Activated CD4-positive, CD25-positive, alpha-beta regulatory T cell treated with anti-CD3 and anti-CD28 coated beads, Interleukin-2, amount 50 U/mL, for 72 hours (primary cell): ENCODE results near the gene ZDHHC21.

ENCODE experiments used
- DNase-seq: peaks from one replicate; pipeline ENCODE4 v3.0.0; 2021

Gene ZDHHC21

DNA sequence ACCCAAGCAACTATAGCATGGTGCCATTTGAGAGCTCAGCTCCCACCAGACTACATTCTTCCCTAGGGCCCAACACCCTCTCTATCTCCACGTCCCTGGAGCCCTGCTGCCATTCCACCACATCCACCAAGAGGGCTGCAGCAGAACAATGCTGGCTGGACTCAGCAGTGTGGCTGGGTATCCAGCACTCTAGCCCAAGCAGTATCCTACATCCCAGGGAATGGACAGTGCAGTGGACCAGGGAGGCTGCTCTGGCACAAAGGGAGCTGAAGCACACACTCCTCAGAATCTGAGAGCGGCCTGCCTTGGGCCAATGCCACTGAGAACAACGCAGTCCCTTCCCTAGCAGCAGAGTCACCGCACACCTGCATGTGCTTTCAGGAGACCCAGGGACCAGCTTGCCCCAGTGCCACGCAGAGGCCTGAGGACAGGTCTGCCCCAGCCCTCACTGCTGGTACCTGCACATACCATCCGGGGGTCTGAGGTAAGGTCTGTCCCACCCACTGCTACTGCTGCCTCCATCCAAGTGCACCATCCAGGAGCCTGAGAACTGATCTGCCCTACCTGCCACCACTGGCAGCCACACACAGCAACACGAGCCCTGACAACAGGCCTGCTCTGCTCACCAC is 95.9 kb downstream of the ZDHHC21 start:
- DNase-seq: no peak

DNA sequence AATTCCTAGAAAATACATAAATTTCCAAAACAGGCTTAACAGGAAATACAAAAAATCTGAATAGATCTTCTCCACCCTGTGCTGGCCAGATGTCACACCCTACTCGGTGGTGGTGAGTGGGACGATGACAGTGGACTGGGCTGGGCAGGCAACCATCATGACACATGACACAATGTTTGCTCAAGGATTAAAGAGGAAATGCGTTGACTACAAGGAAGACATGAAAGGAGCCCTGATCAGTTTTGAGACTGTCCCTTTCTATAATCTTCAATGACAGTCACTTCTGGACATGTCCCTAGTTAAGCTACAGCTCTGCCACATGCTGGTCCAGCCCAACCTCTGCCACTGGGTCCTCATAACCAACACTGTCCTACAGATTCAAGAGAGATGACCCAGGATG is 99.8 kb downstream of the ZDHHC21 start:
- no peak for DNase-seq

DNA sequence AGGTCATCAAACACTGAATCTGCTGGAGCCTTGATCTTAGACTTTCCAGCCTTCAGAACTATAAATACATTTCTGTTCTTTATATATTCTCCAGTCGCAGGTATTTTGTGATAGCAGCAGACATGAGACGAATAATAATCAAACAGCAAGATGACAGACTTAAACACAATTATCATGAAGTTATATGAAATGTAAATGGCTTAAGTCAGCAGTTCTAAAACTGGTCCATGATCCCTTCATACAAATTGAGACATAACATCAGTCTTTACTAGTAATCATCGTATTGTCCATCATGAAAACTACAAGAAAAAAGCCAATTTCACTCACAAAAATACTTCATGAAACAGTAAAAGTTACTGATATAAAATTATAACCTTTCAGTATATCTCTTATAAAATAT is 101.8 kb downstream of the ZDHHC21 start:
- no peak for DNase-seq

DNA sequence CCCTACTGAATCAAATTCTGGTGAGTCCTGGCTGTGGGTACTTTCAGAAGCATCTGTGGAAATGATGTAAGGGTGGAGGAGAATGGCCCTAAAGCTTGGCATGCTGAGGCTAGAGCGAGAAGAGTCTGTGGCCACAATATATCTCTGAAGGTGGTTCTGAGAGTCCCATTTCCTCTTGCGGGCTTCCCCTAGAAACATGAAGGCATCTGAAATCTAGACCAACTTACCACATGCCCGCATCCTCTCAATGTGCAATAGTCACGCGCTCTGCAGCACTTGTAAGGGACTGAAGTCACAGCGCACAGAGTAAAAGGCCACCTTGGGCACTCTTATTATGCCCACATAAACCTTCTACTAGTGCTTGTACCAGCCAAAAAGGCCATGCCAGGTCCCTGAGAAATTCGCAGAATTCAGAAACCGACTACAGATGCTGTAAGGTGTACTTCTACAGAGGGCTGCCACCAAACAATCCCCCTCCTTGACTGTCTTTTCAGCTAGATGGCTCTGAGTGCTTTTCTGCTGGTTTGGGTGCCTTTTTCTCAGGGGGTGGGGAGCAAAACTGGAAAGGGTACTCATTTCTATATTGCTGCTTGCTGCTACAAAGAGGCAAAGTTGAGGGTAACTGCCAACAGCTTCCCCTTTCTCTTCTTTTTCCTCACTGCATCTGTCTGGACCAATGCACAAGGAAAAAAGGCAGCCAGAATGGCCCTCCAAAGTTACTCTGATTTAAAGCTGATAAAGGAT is 107.3 kb downstream of the ZDHHC21 start:
- no peak for DNase-seq

GRCh38 chr9:14584571-14584970 is 108.7 kb downstream of the ZDHHC21 start:
- no peak for DNase-seq

DNA sequence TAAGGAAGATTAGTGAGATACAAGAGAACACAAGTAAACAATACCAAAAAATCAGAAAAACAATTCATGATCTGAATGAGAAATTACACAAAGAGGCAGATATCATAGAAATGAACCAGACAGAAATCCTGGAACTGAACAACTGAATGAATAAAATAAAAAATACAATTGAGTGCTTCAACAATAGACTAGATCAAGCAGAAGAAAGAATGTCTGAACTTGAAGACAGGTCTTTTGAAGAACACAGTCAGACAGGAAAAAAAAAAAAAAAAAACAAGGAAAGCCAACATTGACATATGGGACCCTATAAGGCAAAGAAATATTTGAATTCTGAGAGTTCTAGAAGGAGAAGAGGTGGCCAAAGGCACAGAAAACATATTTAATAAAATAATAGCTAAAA is 115.2 kb downstream of the ZDHHC21 start:
- no peak for DNase-seq

- no peak for DNase-seq
These were observed 119.1 kb downstream of the ZDHHC21 start for GRCh38 chr9:14574173-14574572.

- DNase-seq: no peak
These were observed 119.9 kb downstream of the ZDHHC21 start for GRCh38 chr9:14573319-14573718.

DNA sequence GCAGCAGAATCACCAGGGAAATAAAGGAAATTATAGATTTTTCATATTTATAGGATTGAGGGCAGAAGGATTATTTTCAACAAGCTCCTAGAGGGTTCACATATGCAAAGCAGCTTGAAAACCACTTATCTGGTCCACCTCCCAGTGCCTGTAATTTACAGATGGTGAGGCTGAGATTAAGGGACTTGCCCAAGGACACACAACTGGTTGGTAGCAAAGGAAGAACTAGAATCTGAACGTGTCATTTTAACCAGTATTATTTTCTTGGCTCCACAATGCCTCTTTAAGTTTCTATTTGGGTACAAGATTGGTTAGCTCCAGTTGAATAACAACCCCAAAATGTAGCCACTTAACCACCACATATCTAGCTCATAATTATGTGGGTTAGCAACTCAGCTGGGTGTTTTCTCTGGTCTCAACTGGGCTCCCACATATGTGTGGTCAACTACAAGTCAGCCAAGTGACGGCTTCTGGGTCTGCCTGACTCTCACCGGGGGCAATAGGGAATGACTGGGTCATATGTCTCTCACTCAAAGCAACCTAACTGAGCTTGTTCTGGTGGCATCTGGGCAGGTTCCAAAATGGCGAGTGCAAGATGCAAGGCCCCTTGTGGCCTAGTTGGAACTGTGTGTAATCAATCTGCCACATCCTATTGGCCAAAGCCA is 127.7 kb downstream of the ZDHHC21 start:
- DNase-seq: no peak

GRCh38 chr9:14563902-14564624 is 129.2 kb downstream of the ZDHHC21 start:
- no peak for DNase-seq

- no peak for DNase-seq
These were observed 131.3 kb downstream of the ZDHHC21 start for GRCh38 chr9:14561929-14562405.
